ENCODE data around the gene SLC37A4.

- no peak for TF ChIP-seq CTCF (IDR thresholded peaks at IDR 0.05)
- TF ChIP-seq POLR2A (IDR thresholded peaks at IDR 0.05) = no peak
Observed at GRCh38 chr11:118988280-118988679, 42.4 kb downstream of the SLC37A4 start.
